GM18907 (cell line): ENCODE measurements around the gene ABCC8.
A peak's percentile ranks its signal among the peaks of the same experiment; 100 is the strongest.

Source experiments
- ATAC-seq: cut with Tn5 transposase; IDR thresholded peaks from one replicate; pipeline ENCODE4 v1.9.1; 2021; ENCODE audit warnings: mild to moderate bottlenecking, moderate library complexity; ENCODE audit not compliant: unreplicated experiment

The ABCC8 gene

GRCh38 chr11:17406818-17407149 is 69.9 kb downstream of the ABCC8 start:
- no peak for ATAC-seq

- ATAC-seq: no peak
Observed at GRCh38 chr11:17406082-17406817, 70.4 kb downstream of the ABCC8 start.

- peak; percentile 57 for ATAC-seq
Observed at GRCh38 chr11:17405232-17406005, 71.2 kb downstream of the ABCC8 start.

GRCh38 chr11:17403980-17404759 is 72.5 kb downstream of the ABCC8 start:
- no peak for ATAC-seq

- no peak for ATAC-seq
Observed at GRCh38 chr11:17402486-17402885, 74.2 kb downstream of the ABCC8 start.

- no peak for ATAC-seq
Observed at GRCh38 chr11:17401841-17402240, 74.8 kb downstream of the ABCC8 start.

GRCh38 chr11:17401316-17401715 is 75.3 kb downstream of the ABCC8 start:
- no peak for ATAC-seq

GRCh38 chr11:17400048-17400775 is 76.4 kb downstream of the ABCC8 start:
- no peak for ATAC-seq

- ATAC-seq: no peak
Observed at GRCh38 chr11:17399236-17399635, 77.4 kb downstream of the ABCC8 start.

GRCh38 chr11:17397311-17398002 is 79.2 kb downstream of the ABCC8 start:
- ATAC-seq: no peak

GRCh38 chr11:17396598-17397310 is 79.9 kb downstream of the ABCC8 start:
- ATAC-seq: no peak

GRCh38 chr11:17395978-17396377 is 80.7 kb downstream of the ABCC8 start:
- ATAC-seq: no peak

GRCh38 chr11:17395554-17395961 is 81.1 kb downstream of the ABCC8 start:
- ATAC-seq: no peak

GRCh38 chr11:17394743-17395390 is 81.8 kb downstream of the ABCC8 start:
- ATAC-seq: no peak

GRCh38 chr11:17393472-17393871 is 83.2 kb downstream of the ABCC8 start:
- no peak for ATAC-seq

- ATAC-seq: no peak
Observed at GRCh38 chr11:17392872-17393271, 83.8 kb downstream of the ABCC8 start.

GRCh38 chr11:17391493-17392355 is 84.9 kb downstream of the ABCC8 start:
- no peak for ATAC-seq

- no peak for ATAC-seq
Observed at GRCh38 chr11:17389957-17390649, 86.5 kb downstream of the ABCC8 start.
